GM12878 (cell line): Measurements from ENCODE around the gene EML1. TPM values are rescaled to one million over a fixed set of nuclear protein-coding genes. Genes with fewer than 3 reads are reported as not detected.
A peak's percentile ranks its signal among the peaks of the same experiment; 100 is the strongest.

Source experiments
- BMI1 ChIP-seq: fragments of 450-650 bp; IDR thresholded peaks from 2 replicates; pipeline ENCODE4 v1.6.1; 2016; ENCODE audit warnings: mild to moderate bottlenecking, moderate library complexity, borderline replicate concordance
- EED ChIP-seq: sonication (generic); IDR thresholded peaks from 2 replicates; pipeline ENCODE4 v1.6.1; 2016; ENCODE audit warnings: antibody characterized with exemption, low read depth
- GABPA ChIP-seq: IDR thresholded peaks from 2 replicates; pipeline ENCODE4 v1.6.1; 2014; ENCODE audit warnings: antibody characterized with exemption, low read depth, mild to moderate bottlenecking, inconsistent platforms
- HDAC2 ChIP-seq: fragments of 200-600 bp; sonication (generic); IDR thresholded peaks from 2 replicates; pipeline ENCODE4 v1.6.1; 2017
- IKZF1 ChIP-seq: fragments of 450-650 bp; conservative IDR thresholded peaks from 2 replicates; pipeline ENCODE4 v1.6.1; 2017; ENCODE audit warnings: antibody characterized with exemption, mild to moderate bottlenecking
- JUND ChIP-seq: IDR thresholded peaks from 2 replicates; pipeline ENCODE4 v1.6.1; 2012; ENCODE audit warnings: low read depth, mild to moderate bottlenecking, low read length, improper control_type of control experiment, moderate library complexity
- RELA ChIP-seq: fragments of 450-650 bp; IDR thresholded peaks from 2 replicates; pipeline ENCODE4 v1.8.0; 2014; ENCODE audit warnings: borderline replicate concordance; ENCODE audit not compliant: partially characterized antibody
- RFX5 ChIP-seq: IDR thresholded peaks from 2 replicates; pipeline ENCODE4 v1.6.1; 2011; ENCODE audit warnings: low read depth, low read length, improper control_type of control experiment
- SMARCA5 ChIP-seq: fragments of 450-650 bp; IDR thresholded peaks from 2 replicates; pipeline ENCODE4 v1.6.1; 2017; ENCODE audit warnings: mild to moderate bottlenecking
- SUPT20H ChIP-seq: IDR thresholded peaks from 2 replicates; pipeline ENCODE4 v1.6.1; 2011; ENCODE audit warnings: low read depth, mild to moderate bottlenecking, low read length, moderate library complexity, borderline replicate concordance; ENCODE audit not compliant: control insufficient read depth
- TCF12 ChIP-seq: IDR thresholded peaks from 2 replicates; pipeline ENCODE4 v1.6.1; 2011; ENCODE audit warnings: low read depth, mild to moderate bottlenecking, low read length
- TCF3 ChIP-seq: IDR thresholded peaks from 2 replicates; pipeline ENCODE4 v1.6.1; 2012; ENCODE audit warnings: low read depth, mild to moderate bottlenecking, low read length, borderline replicate concordance; ENCODE audit not compliant: insufficient read depth
- TCF7 ChIP-seq: IDR thresholded peaks from 2 replicates; pipeline ENCODE4 v1.6.1; 2014; ENCODE audit warnings: antibody characterized with exemption, borderline replicate concordance
- YY1 ChIP-seq: IDR thresholded peaks from 2 replicates; pipeline ENCODE4 v1.6.1; 2011; ENCODE audit warnings: low read depth, mild to moderate bottlenecking, low read length
- ZNF24 ChIP-seq: fragments of 450-650 bp; IDR thresholded peaks from 2 replicates; pipeline ENCODE4 v1.6.1; 2017; ENCODE audit warnings: antibody characterized with exemption, mild to moderate bottlenecking
- polyA plus RNA-seq, 11 experiments: library from polyadenylated mRNA; depleted of rRNA in 4 of 11; unstranded in 6 of 11; stranded (reverse) in 5 of 11; fragments of >200 nt; fragmentation: Nextera tagmentation in 4 of 11; fragmentation: Illumina TruSeq in 1 of 11; extraction: Ambion mirVana in 4 of 11; extraction: Trizol in 1 of 11; gene quantifications; 1 replicate in 1 of 11; 2 replicates in 10 of 11; pipeline versions ENCODE4 v1.2.1 to v1.2.3, GENCODE V29; 2011 to 2016; ENCODE audit warnings: inconsistent platforms in 2 of 11, missing spikeins in 2 of 11, low read depth in 1 of 11
- total RNA-seq, 4 experiments: library from RNA; depleted of rRNA in 3 of 4; stranded (reverse); fragments of >200 nt in 3 of 4; fragmentation: Illumina TruSeq in 1 of 4; extraction: Trizol in 1 of 4; gene quantifications; 2 replicates each; pipeline versions ENCODE4 v1.2.1 to v1.2.3, GENCODE V29; 2013 to 2021
- TF ChIP-seq, protein P1 (sequence below): fragments of 450-650 bp; formaldehyde crosslinking; IDR thresholded peaks from 2 replicates; pipeline ENCODE4 v1.5.0; 2022; ENCODE audit warnings: mild to moderate bottlenecking, missing genetic modification characterization
- TF ChIP-seq, protein P2 (sequence below): IDR thresholded peaks from 2 replicates; pipeline ENCODE4 v1.6.1; 2012; ENCODE audit warnings: mild to moderate bottlenecking, low read depth, low read length
- TF ChIP-seq, protein P3 (sequence below): fragments of 450-650 bp; IDR thresholded peaks from 2 replicates; pipeline ENCODE4 v1.6.1; 2016; ENCODE audit warnings: mild to moderate bottlenecking
- TF ChIP-seq, protein P4 (sequence below): IDR thresholded peaks from 2 replicates; pipeline ENCODE4 v1.6.1; 2011; ENCODE audit warnings: borderline replicate concordance, low read depth, mild to moderate bottlenecking, moderate library complexity, low read length; ENCODE audit not compliant: insufficient read depth, poor library complexity, severe bottlenecking

EML1 gene
- total and polyA plus RNA-seq, 10 of the 15 experiments (the other 5 are each of a cell fraction or from before 2014, with no cell fraction given) = 0.05 to 3.4 (median 0.11) TPM; not detected in 3

DNA sequence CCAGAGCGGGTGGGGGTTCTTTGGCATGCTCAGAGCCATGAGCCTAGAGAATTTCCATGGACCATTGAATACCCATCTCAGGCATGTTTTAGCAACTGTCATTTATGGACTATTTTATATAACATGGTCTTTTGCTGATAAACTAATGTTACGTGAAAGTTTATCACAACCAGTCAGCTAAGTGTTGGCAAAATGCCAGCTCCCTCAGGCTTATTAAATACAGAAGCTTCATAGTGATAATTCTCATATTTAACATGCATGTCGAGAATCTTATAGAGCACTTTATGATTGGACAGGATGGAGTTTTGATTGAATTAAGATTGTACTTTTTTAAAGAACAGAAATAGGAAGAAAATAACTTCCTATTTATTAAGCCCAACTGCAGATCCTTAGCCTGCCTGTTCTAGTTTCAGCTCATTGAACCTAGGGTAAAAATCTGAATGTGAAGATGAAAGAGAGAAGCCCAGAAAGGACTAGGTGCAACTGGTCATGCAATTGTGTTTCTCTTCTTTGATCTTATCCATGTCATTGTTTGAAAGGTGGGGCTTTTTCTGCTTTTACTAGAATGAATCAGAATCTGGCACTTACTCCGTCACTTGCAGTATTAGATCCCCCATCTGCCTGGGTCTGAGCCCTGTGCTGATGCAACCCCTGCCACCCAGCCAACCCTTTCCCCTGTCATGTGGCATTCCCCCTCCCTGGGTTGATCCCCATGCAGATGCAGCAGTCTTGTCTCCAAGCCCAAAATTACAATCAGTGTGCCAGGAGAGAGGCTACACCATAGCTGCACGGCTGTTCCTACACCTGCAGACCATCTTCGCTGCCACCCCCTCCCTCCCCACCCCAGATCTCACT lies 137.4 kb downstream of the EML1 start (continued):
- 0 out of 2 replicates have a peak, but pooled peaks have one; percentile 16 for TF ChIP-seq YY1
- TF ChIP-seq ZNF24 = no peak
- TF ChIP-seq, protein P1, sequence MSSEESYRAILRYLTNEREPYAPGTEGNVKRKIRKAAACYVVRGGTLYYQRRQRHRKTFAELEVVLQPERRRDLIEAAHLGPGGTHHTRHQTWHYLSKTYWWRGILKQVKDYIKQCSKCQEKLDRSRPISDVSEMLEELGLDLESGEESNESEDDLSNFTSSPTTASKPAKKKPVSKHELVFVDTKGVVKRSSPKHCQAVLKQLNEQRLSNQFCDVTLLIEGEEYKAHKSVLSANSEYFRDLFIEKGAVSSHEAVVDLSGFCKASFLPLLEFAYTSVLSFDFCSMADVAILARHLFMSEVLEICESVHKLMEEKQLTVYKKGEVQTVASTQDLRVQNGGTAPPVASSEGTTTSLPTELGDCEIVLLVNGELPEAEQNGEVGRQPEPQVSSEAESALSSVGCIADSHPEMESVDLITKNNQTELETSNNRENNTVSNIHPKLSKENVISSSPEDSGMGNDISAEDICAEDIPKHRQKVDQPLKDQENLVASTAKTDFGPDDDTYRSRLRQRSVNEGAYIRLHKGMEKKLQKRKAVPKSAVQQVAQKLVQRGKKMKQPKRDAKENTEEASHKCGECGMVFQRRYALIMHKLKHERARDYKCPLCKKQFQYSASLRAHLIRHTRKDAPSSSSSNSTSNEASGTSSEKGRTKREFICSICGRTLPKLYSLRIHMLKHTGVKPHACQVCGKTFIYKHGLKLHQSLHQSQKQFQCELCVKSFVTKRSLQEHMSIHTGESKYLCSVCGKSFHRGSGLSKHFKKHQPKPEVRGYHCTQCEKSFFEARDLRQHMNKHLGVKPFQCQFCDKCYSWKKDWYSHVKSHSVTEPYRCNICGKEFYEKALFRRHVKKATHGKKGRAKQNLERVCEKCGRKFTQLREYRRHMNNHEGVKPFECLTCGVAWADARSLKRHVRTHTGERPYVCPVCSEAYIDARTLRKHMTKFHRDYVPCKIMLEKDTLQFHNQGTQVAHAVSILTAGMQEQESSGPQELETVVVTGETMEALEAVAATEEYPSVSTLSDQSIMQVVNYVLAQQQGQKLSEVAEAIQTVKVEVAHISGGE (CRISPR knock-in tag) = no peak
- TF ChIP-seq JUND = peak; percentile 77; the same call in 1 of the 2 replicates
- TF ChIP-seq, protein P2, sequence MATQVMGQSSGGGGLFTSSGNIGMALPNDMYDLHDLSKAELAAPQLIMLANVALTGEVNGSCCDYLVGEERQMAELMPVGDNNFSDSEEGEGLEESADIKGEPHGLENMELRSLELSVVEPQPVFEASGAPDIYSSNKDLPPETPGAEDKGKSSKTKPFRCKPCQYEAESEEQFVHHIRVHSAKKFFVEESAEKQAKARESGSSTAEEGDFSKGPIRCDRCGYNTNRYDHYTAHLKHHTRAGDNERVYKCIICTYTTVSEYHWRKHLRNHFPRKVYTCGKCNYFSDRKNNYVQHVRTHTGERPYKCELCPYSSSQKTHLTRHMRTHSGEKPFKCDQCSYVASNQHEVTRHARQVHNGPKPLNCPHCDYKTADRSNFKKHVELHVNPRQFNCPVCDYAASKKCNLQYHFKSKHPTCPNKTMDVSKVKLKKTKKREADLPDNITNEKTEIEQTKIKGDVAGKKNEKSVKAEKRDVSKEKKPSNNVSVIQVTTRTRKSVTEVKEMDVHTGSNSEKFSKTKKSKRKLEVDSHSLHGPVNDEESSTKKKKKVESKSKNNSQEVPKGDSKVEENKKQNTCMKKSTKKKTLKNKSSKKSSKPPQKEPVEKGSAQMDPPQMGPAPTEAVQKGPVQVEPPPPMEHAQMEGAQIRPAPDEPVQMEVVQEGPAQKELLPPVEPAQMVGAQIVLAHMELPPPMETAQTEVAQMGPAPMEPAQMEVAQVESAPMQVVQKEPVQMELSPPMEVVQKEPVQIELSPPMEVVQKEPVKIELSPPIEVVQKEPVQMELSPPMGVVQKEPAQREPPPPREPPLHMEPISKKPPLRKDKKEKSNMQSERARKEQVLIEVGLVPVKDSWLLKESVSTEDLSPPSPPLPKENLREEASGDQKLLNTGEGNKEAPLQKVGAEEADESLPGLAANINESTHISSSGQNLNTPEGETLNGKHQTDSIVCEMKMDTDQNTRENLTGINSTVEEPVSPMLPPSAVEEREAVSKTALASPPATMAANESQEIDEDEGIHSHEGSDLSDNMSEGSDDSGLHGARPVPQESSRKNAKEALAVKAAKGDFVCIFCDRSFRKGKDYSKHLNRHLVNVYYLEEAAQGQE = no peak
- TF ChIP-seq, protein P3, sequence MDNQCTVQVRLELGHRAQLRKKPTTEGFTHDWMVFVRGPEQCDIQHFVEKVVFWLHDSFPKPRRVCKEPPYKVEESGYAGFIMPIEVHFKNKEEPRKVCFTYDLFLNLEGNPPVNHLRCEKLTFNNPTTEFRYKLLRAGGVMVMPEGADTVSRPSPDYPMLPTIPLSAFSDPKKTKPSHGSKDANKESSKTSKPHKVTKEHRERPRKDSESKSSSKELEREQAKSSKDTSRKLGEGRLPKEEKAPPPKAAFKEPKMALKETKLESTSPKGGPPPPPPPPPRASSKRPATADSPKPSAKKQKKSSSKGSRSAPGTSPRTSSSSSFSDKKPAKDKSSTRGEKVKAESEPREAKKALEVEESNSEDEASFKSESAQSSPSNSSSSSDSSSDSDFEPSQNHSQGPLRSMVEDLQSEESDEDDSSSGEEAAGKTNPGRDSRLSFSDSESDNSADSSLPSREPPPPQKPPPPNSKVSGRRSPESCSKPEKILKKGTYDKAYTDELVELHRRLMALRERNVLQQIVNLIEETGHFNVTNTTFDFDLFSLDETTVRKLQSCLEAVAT = no peak
- TF ChIP-seq GABPA = 0 out of 2 replicates have a peak, but pooled peaks have one; percentile 8
- TF ChIP-seq, protein P4, sequence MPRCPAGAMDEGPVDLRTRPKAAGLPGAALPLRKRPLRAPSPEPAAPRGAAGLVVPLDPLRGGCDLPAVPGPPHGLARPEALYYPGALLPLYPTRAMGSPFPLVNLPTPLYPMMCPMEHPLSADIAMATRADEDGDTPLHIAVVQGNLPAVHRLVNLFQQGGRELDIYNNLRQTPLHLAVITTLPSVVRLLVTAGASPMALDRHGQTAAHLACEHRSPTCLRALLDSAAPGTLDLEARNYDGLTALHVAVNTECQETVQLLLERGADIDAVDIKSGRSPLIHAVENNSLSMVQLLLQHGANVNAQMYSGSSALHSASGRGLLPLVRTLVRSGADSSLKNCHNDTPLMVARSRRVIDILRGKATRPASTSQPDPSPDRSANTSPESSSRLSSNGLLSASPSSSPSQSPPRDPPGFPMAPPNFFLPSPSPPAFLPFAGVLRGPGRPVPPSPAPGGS = no peak
- no peak for TF ChIP-seq SMARCA5
- peak; percentile 93 for TF ChIP-seq RELA
- 0 out of 2 replicates have a peak, but pooled peaks have one; percentile 30 for TF ChIP-seq TCF3
- TF ChIP-seq TCF12 = peak; percentile 68
- no peak for TF ChIP-seq SUPT20H
- no peak for TF ChIP-seq HDAC2
- TF ChIP-seq TCF7 = peak; percentile 95
- no peak for TF ChIP-seq BMI1
- TF ChIP-seq IKZF1 = peak; percentile 24; the same call in 1 of the 2 replicates
- no peak for TF ChIP-seq RFX5
- peak; percentile 33 for TF ChIP-seq EED
